ENCODE results near the gene TMEM100.

The TMEM100 gene

GRCh38 chr17:55743103-55743679, 20.5 kb upstream of the TMEM100 start:
- no peak for DNase-seq

- DNase-seq: no peak
These were observed 19.8 kb upstream of the TMEM100 start for GRCh38 chr17:55742272-55743102.

GRCh38 chr17:55741356-55741700, 18.7 kb upstream of the TMEM100 start:
- no peak for DNase-seq

GRCh38 chr17:55740511-55741355, 18.1 kb upstream of the TMEM100 start:
- DNase-seq: no peak

GRCh38 chr17:55737976-55738501, 15.4 kb upstream of the TMEM100 start:
- no peak for DNase-seq

GRCh38 chr17:55735731-55736405, 13.2 kb upstream of the TMEM100 start:
- peak; percentile 65 for DNase-seq

- DNase-seq: no peak
These were observed 11.6 kb upstream of the TMEM100 start for GRCh38 chr17:55734128-55734781.

- DNase-seq: no peak
These were observed 9.1 kb upstream of the TMEM100 start for GRCh38 chr17:55731586-55732250.

- no peak for DNase-seq
These were observed 8.1 kb upstream of the TMEM100 start for GRCh38 chr17:55730808-55731207.

GRCh38 chr17:55730380-55730779, 7.7 kb upstream of the TMEM100 start:
- DNase-seq: no peak

- no peak for DNase-seq
These were observed 6.8 kb upstream of the TMEM100 start for GRCh38 chr17:55729484-55729883.

- no peak for DNase-seq
These were observed 6.2 kb upstream of the TMEM100 start for GRCh38 chr17:55728833-55729232.

GRCh38 chr17:55728361-55728760, 5.7 kb upstream of the TMEM100 start:
- no peak for DNase-seq

GRCh38 chr17:55727920-55728319, 5.3 kb upstream of the TMEM100 start:
- DNase-seq: no peak

- DNase-seq: no peak
These were observed 4.6 kb upstream of the TMEM100 start for GRCh38 chr17:55727275-55727674.

GRCh38 chr17:55726440-55726839, 3.8 kb upstream of the TMEM100 start:
- DNase-seq: no peak

GRCh38 chr17:55723488-55723848, 804 bp upstream of the TMEM100 start:
- DNase-seq: no peak

GRCh38 chr17:55722016-55722736, 488 bp downstream of the TMEM100 start:
- DNase-seq: no peak

GRCh38 chr17:55720919-55721836, 1.5 kb downstream of the TMEM100 start:
- DNase-seq: no peak

All from suppressor macrophage treated with lipopolysaccharide for 4 hours (primary cell).